K562 (cell line): ENCODE measurements around the gene TMEM273. TPM values are rescaled to one million over a fixed set of nuclear protein-coding genes. Genes with fewer than 3 reads are reported as not detected.
A peak's percentile ranks its signal among the peaks of the same experiment; 100 is the strongest.

Experiments used
- BCOR ChIP-seq: fragments of 450-650 bp; IDR thresholded peaks from 2 replicates; pipeline ENCODE4 v1.6.1; 2016
- EWSR1 ChIP-seq: fragments of 450-650 bp; IDR thresholded peaks from 2 replicates; pipeline ENCODE4 v1.6.1; 2018; ENCODE audit warnings: borderline replicate concordance, mild to moderate bottlenecking, low read depth, moderate library complexity; ENCODE audit not compliant: partially characterized antibody
- FOSL1 ChIP-seq: fragments of 200-800 bp; sonication (Bioruptor generic); conservative IDR thresholded peaks from 2 replicates; pipeline ENCODE4 v1.6.1; 2016; ENCODE audit warnings: missing genetic modification characterization, missing compliant biosample characterization
- GATAD2B ChIP-seq: fragments of 450-650 bp; IDR thresholded peaks from 2 replicates; pipeline ENCODE4 v1.6.1; 2017; ENCODE audit warnings: mild to moderate bottlenecking, borderline replicate concordance
- KLF13 ChIP-seq: fragments of 450-650 bp; IDR thresholded peaks from 2 replicates; pipeline ENCODE4 v1.6.1; 2016; ENCODE audit warnings: missing genetic modification characterization, low read depth, mild to moderate bottlenecking, missing compliant biosample characterization, moderate library complexity, borderline replicate concordance
- L3MBTL2 ChIP-seq: fragments of 450-650 bp; IDR thresholded peaks from 2 replicates; pipeline ENCODE4 v1.6.1; 2016; ENCODE audit warnings: mild to moderate bottlenecking, moderate library complexity
- POLR2G ChIP-seq: fragments of 200-400 bp; formaldehyde crosslinking; IDR thresholded peaks from 2 replicates; pipeline ENCODE4 v1.6.1; 2017; ENCODE audit warnings: low read depth, mild to moderate bottlenecking, antibody characterized with exemption, low read length, moderate library complexity
- RCOR1 ChIP-seq, 2 experiments: IDR thresholded peaks; 2 replicates each; pipeline ENCODE4 v1.6.1; 2012; ENCODE audit warnings: low read depth in 2 of 2, low read length in 2 of 2, borderline replicate concordance in 1 of 2, improper control_type of control experiment in 1 of 2
- RFX7 ChIP-seq: fragments of 250-450 bp; sonication (Bioruptor Pico); IDR thresholded peaks from 2 replicates; pipeline ENCODE4 v1.5.1; 2021; ENCODE audit warnings: mild to moderate bottlenecking
- TAF1 ChIP-seq: IDR thresholded peaks from 2 replicates; pipeline ENCODE4 v1.6.1; 2011; ENCODE audit warnings: mild to moderate bottlenecking, low read length, moderate library complexity; ENCODE audit not compliant: insufficient read depth, control insufficient read depth, severe bottlenecking; ENCODE audit errors: extremely low read depth
- TCFL5 ChIP-seq: fragments of 250-450 bp; sonication (Bioruptor Pico); conservative IDR thresholded peaks from 2 replicates; pipeline ENCODE4 v1.6.1; 2021; ENCODE audit warnings: mild to moderate bottlenecking, moderate library complexity, matching md5 sums
- U2AF1 ChIP-seq: fragments of 200-400 bp; formaldehyde crosslinking; optimal IDR thresholded peaks from 2 replicates; pipeline ENCODE3; 2017; ENCODE audit warnings: mild to moderate bottlenecking, low read depth, low read length, moderate library complexity
- ZFX ChIP-seq: sonication (generic); formaldehyde crosslinking; IDR thresholded peaks from 2 replicates; pipeline ENCODE4 v1.8.0; 2022; ENCODE audit warnings: mild to moderate bottlenecking, missing genetic modification reagents, moderate library complexity
- polyA plus RNA-seq, 8 experiments: library from polyadenylated mRNA; depleted of rRNA in 4 of 8; stranded (reverse) in 5 of 8; unstranded in 3 of 8; fragments of >200 nt; fragmentation: Nextera tagmentation in 2 of 8; fragmentation: Illumina TruSeq in 1 of 8; extraction: Ambion mirVana in 2 of 8; extraction: Trizol in 1 of 8; gene quantifications; 2 replicates each; pipeline versions ENCODE4 v1.2.1 to v1.2.3, GENCODE V29; 2011 to 2014; ENCODE audit warnings: inconsistent platforms in 1 of 8, missing spikeins in 1 of 8
- total RNA-seq, 7 experiments: library from RNA; depleted of rRNA in 6 of 7; stranded (reverse); fragments of >200 nt in 6 of 7; fragmentation: Illumina TruSeq in 2 of 7; extraction: Trizol in 2 of 7; gene quantifications; 2 replicates each; pipeline versions ENCODE4 v1.2.1 to v1.2.3, GENCODE V29; 2011 to 2021; ENCODE audit warnings: low replicate concordance in 1 of 7
- TF ChIP-seq, protein P1 (sequence below): fragments of 250-450 bp; sonication (Bioruptor Pico); IDR thresholded peaks from 2 replicates; pipeline ENCODE4 v1.5.0; 2020; ENCODE audit warnings: mild to moderate bottlenecking
- TF ChIP-seq, protein P2 (sequence below): fragments of 250-450 bp; sonication (Bioruptor Pico); IDR thresholded peaks from 2 replicates; pipeline ENCODE4 v1.5.0; 2021; ENCODE audit warnings: mild to moderate bottlenecking, moderate library complexity
- TF ChIP-seq, protein P3 (sequence below), 3 experiments: IDR thresholded peaks in 2 of 3; conservative IDR thresholded peaks in 1 of 3; 2 replicates each; pipeline ENCODE4 v1.5.1; 2011 to 2012; ENCODE audit warnings: low read length in 3 of 3, mild to moderate bottlenecking in 3 of 3, control low read depth in 2 of 3, improper control_type of control experiment in 1 of 3, inconsistent platforms in 1 of 3, low read depth in 1 of 3, mixed read lengths in 1 of 3, moderate library complexity in 1 of 3; ENCODE audit not compliant: insufficient read depth in 2 of 3

The TMEM273 gene
- total and polyA plus RNA-seq, 9 of the 15 experiments (the other 6 are each of a cell fraction or from before 2014, with no cell fraction given): 39.2 to 131 (median 95.6) TPM

DNA sequence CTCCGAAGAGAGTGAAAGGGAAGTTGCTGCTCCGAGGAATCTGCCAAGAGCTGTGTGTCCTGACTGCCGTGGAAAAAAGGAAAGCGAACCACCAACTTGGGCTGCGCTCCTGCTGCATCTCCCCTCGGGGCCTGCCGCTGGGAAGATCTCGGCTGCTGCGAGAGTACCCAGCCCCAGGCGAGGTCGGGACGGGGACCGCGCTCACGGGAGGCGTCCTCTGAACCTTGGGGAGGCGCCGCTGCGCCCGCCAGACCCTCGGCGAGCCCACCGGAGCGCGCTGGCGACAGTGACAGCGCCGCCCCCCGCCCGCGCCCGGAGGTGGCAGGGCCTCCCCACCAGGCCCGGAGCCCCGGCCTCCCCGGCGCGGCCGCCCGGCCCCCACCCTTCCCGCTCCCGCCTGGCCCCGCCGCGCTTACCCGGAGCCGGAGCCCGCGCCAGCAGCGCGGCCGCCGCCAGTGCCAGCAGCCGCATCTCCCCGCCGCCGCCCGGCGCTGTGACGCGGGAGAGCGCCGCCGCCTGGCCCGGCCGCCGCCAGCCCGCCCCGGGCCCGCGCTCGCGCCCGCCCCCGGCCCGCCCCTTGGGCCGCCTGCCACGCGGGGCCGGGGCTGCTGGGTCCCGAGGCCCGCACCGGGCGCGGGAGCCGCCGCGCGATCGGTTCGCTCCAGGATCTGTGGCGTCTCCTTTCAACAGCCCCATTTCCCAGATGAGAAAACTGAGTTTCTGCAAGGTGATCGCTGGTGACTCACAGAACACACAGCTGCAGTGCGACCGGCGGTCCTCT is 73.0 kb downstream of the TMEM273 start, which contains the start of gene VSTM4 (continued):
- TF ChIP-seq GATAD2B (peak; percentile 50; the same call in 1 of the 2 replicates), U2AF1 (no peak), RFX7 (CRISPR knock-in tag) (no peak), EWSR1 (no peak), KLF13 (tag) (no peak), TCFL5 (no peak), L3MBTL2 (0 out of 2 replicates have a peak, but pooled peaks have one; percentile 38), TAF1 (peak; percentile 17), BCOR (peak; percentile 95), FOSL1 (tag) (peak; percentile 69; the same call in 1 of the 2 replicates), POLR2G (peak; percentile 74), RCOR1 (IDR thresholded peaks at IDR 0.05; ENCODE audit: borderline replicate concordance in 1 of 2, low read depth in 2 of 2, low read length in 2 of 2) (peak; percentile 66 to 90; a peak in 3 of 4 replicates), ZFX (CRISPR knock-in tag) (peak; percentile 67; the same call in 1 of the 2 replicates)
- TF ChIP-seq, protein P1, sequence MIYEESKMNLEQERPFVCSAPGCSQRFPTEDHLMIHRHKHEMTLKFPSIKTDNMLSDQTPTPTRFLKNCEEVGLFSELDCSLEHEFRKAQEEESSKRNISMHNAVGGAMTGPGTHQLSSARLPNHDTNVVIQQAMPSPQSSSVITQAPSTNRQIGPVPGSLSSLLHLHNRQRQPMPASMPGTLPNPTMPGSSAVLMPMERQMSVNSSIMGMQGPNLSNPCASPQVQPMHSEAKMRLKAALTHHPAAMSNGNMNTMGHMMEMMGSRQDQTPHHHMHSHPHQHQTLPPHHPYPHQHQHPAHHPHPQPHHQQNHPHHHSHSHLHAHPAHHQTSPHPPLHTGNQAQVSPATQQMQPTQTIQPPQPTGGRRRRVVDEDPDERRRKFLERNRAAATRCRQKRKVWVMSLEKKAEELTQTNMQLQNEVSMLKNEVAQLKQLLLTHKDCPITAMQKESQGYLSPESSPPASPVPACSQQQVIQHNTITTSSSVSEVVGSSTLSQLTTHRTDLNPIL (CRISPR knock-in tag): no peak
- TF ChIP-seq, protein P2, sequence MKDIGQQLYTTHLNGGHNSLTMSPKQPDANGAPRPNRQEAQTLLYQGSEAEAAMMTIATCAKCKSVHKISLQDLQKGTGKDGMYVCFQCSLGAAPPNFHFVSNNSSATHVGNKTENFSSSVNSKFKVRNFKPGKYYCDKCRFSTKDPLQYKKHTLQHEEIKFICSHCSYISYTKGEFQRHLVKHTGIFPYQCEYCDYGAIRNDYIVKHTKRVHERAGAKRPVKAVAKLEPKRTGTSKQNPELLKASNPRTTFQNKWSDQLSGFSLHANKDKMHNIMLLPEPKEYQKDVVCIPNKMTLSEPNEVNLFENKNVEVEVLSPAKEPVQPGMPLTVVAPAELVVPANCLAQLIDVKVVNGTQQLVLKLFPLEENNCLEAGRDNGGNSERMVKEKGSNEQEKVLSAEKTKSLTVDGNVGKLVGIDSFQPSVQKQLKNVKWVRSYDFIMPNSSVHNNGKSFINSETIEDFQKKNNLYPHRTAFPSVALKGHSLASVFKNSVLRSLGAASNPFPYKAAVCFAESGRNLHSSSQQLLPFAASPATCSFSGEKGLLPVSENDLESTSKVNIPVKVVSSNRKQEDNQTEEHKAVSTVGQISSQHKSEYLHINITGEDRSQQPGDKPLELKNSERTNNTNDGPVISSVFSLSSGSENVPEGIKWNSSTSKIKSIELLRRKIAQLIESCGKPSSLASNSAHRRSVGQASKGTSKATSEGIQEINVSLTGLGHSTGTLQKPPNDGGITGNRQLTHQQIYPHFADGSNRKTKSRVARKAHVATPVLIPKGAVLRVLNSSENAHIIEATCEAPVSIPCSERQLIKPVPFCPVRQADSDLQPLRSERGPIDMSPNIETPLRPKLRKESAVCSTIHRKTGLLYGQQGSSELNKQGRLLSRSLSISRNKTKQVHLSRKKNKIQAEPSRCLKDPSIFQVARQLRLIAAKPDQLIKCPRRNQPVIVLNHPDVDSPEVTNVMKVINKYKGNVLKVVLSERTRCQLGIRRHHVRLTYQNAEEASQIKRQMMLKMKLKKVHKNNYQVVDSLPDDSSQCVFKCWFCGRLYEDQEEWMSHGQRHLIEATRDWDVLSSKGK: no peak
- TF ChIP-seq, protein P3, sequence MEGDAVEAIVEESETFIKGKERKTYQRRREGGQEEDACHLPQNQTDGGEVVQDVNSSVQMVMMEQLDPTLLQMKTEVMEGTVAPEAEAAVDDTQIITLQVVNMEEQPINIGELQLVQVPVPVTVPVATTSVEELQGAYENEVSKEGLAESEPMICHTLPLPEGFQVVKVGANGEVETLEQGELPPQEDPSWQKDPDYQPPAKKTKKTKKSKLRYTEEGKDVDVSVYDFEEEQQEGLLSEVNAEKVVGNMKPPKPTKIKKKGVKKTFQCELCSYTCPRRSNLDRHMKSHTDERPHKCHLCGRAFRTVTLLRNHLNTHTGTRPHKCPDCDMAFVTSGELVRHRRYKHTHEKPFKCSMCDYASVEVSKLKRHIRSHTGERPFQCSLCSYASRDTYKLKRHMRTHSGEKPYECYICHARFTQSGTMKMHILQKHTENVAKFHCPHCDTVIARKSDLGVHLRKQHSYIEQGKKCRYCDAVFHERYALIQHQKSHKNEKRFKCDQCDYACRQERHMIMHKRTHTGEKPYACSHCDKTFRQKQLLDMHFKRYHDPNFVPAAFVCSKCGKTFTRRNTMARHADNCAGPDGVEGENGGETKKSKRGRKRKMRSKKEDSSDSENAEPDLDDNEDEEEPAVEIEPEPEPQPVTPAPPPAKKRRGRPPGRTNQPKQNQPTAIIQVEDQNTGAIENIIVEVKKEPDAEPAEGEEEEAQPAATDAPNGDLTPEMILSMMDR (IDR thresholded peaks at IDR 0.05 in 2 of 3, conservative IDR thresholded peaks at IDR 0.05 in 1 of 3; ENCODE audit: insufficient read depth in 2 of 3, low read depth in 1 of 3, low read length in 3 of 3): peak in 1 of 3 experiments; percentile 22; a peak in 1 of 6 replicates
